HG03159 (cell line): ENCODE measurements around the gene PXDN.
"Not testable (repeated sequence)": the region's sequence is repeated elsewhere in the genome, so short reads cannot be mapped to it uniquely, and the experiment has no call there.

Experiments
- ATAC-seq: cut with Tn5 transposase; IDR thresholded peaks from one replicate; pipeline ENCODE4 v1.9.1; 2021; ENCODE audit warnings: mild to moderate bottlenecking, moderate library complexity; ENCODE audit not compliant: unreplicated experiment

PXDN gene

DNA sequence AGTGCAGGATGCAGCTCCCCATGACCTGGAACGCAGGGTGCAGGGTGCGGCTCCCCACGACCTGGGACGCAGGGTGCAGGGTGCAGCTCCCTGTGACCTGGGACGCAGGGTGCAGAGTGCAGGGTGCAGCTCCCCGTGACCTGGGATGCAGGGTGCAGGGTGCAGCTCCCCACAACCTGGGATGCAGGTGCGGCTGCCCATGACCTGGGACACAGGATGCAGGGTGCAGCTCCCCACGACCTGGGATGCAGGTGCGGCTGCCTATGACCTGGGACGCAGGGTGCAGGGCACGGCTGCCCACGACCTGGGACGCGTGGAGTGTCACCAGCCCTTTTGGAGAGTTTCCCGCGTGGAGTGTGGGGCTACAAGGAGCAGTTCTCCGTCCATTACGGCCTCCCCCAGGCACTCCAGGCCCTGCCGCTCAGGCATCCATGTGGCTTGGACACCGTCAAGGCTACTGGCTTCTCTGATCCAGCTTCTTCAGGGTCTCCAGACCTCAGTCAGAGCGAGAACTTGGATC is 38.7 kb downstream of the PXDN start:
- no peak for ATAC-seq

DNA sequence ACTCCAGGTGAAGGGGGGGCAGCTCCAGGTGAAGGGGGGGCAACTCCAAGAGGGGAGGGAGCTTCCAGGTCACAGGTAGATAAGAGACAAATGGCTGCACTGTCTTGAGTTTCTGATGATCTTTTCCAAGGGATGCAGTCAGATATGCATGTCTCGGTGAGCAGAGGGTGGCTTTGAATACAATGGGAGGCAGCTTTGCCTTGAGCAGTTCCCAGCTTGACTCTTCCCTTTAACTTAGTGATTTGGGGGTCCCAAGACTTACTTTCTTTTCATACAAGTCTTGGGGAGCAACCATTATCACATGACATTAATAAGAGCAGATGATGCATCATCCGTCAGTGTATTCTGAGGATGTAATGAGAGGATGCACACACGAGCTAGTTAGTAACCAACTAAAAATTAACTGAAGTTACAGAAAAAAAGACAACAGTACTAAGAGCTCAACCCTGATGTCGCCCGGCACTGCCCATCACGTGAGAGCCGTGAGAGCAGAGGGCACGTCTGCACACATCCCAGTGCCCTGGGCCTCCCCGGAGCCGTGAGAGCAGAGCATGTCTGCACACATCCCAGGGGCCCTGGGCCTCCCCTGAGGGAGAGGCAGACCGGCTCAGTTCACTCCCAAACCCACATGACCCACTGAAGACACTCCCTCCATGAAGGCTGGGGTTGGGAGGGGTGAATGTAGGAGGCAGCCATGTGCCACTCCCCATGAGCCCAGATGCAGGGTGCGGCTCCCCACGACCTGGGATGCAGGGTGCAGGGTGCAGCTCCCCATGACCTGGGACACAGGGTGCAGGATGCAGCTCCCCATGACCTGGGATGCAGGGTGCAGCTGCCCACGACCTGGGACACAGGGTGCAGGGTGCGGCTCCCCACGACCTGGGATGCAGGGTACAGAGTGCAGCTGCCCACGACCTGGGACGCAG is 39.4 kb downstream of the PXDN start:
- ATAC-seq = no peak

- ATAC-seq = no peak
Measured at GRCh38 chr2:1702186-1702565, 42.1 kb downstream of the PXDN start.

DNA sequence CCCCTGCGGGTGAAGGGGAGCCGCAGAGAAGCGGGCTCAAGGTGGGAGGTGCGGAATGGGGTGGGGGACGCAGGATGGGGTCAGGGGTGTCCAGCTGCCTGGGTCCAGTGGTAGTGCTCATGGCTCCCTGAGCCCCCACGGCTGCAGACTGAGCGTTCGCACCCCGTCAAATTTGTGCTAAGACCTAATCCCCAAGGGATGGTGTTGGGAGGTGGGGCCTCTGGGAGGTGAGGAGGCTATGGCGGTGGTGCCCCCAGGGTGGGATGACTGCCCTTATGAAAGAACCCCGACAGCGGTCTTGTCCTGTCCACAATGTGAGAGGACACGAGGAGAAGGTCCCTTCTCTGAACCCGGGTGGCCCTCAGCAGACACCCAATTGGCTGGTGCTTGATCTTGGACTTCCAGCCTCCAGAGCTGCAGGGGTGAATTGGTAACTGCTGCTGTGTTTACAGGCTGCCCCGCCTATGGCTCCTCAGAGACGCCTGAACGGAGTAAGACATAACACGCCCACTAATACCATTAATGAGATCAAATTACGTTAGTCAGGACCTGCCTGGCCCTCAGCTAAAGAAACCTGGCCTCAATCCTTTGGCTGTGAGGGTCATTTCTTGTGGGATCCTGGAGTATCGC is 42.6 kb downstream of the PXDN start:
- ATAC-seq = no peak

DNA sequence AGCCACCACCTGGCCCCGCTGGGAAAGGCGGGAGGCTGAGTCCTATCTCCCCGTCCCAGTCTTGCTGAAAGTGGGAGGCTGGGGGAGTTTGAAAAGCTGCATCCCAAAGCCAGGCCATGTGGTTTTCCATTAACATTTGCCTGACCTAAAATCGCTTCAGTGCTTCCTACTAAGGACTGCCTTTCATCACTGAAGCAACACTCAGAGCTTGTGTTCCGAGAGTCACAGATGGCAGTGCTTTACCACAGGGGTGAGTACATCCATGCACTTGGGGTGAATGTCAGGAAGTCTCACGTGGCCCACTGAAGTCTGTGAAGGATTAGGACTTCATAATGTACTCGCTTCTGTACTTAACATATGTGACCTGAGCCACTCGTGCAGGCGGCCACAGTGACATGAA is 43.3 kb downstream of the PXDN start:
- no peak for ATAC-seq

- ATAC-seq = not testable (repeated sequence)
Measured at GRCh38 chr2:1700427-1700826, 43.9 kb downstream of the PXDN start.

GRCh38 chr2:1698188-1698945 is 45.9 kb downstream of the PXDN start:
- ATAC-seq = no peak

GRCh38 chr2:1697601-1698000 is 46.7 kb downstream of the PXDN start:
- no peak for ATAC-seq

GRCh38 chr2:1696472-1696871 is 47.8 kb downstream of the PXDN start:
- no peak for ATAC-seq

GRCh38 chr2:1694371-1695271 is 49.7 kb downstream of the PXDN start:
- ATAC-seq = no peak

- no peak for ATAC-seq
Measured at GRCh38 chr2:1693723-1694122, 50.6 kb downstream of the PXDN start.

DNA sequence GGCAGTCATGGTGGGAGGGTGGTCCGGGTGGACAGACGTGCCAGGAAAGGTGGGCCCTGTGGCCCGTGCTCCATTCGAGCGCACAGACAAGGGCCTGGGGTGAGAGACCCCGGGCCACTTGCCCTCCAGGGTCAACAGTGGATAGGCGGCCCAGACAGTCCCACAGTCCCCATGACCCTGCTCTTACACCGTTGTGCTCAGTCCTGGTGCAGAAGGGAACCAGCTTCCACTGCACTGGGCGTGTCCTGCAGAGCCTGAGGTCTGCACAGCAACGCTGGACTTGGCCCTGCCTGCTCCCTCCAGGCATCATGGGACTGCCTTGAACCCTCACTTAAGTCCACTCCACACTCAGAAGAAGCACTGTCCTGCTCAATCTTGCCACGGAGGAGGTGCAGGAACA is 52.0 kb downstream of the PXDN start:
- no peak for ATAC-seq

DNA sequence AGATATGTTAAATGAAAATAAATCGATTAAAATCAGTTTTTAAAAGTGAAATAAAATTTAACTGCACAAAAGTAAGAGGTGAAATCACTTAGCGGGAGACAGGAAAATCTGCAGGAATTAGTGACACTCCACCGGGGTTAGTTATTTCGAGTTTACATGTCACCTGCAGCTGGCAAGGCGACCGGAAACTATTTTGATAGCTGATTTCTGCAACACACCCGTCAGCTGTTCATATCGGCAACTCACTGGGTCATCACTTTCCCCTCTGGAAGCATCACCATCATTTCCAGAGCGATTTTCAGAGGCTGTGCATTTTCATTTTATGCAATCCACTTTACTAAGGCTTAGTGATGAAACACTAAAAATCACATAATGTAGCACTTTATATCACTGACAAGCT is 52.9 kb downstream of the PXDN start:
- ATAC-seq = no peak

- ATAC-seq = no peak
Measured at GRCh38 chr2:1690056-1690775, 54.1 kb downstream of the PXDN start.

DNA sequence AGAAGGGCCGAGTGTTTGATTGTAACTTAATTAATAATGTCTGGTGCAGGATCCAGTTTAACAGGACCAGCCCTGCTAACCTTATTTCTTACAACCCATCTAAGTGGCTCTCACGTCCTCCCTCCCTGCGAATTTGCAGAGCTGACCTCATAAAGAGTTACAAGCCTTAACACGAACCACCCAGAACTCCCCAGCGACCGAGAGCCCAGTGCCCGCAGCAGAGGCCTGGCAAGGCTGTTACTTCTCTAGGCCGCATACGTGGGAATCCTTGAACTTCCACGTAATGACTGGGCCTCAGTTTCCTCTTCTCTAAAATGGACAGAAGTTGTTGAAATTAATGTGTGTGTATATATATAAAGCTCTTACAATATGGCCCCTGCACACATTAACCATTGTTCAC is 55.5 kb downstream of the PXDN start:
- no peak for ATAC-seq

DNA sequence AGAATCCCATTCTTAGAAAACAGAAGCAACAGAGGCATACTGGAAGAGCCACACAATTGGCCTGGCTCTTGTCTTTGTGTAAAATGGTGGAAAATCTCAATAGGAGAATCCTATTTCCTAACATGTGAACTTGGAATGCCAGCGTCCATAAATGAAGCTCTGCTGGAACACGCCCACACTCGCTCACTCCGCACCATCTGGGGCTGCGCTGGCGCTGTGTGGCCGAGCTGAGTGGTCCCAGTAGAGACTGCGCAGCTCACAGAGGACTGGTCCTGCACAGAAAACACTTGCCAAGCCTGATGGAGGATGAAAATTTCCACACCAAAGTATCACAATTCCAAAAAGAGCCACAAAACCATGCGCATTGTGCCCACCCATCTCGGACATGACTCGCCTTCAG is 56.2 kb downstream of the PXDN start:
- ATAC-seq = no peak

DNA sequence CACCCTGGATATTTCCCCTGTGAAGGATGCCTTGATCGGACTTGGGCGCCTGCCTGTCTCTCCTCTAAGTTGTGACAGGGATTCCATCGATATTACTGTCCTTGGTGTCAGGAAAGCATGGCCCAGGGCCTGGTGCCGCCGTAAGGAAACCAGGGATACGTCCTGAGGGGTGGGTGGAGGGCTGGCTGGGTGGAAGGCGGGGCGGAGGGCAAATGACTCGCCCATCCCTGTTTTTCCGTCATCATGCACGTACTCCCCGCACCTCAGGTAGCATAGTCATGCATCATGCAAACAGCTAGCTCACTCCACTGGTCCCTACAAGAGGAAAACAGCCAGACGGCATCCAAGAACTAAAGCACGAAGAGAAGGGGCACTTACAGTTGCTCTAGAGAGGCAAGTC is 57.1 kb downstream of the PXDN start:
- no peak for ATAC-seq

- ATAC-seq = no peak
Measured at GRCh38 chr2:1686784-1687105, 57.6 kb downstream of the PXDN start.

DNA sequence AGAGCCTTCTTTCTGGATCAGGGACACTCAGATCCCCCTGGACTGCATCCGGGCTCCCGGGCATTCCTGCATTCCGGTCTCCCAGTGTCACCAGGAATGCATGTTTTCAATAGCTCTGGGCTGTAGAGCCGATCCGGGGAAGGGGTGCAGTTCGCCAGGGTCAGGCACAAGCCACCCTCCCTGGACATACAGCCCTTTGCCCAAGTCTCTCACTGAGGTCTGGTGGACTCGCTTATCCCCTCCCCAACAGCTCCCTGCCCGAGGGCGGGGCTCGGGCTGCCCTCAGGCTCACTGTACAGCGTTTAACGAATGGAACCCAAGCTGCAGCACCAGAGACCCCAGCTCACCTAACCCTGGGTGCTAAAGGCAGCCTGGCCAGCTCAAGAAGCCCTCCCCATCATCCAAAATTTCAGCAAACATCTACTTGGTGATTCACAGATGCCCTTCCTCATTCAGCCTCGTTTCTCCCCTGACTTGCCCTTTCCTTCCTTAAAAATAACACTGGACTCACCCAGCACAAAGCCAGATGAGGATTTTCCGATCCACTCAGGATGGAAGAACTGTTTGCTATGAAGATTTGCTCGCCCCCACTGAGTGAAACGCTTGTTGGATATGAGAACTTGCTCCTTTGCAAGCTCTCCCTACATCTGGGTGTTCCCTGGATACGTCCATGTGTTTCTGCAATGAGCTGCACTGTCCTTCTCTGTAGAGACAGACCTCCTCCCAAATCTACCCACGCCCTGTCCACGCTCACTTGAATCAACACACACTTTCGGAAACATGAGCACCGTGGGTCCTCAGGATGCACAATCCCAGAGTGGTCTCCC is 58.1 kb downstream of the PXDN start:
- ATAC-seq = no peak
